HG03469 (cell line): Measurements from ENCODE around the gene UBQLN2.
"Not testable (repeated sequence)": the region's sequence is repeated elsewhere in the genome, so short reads cannot be mapped to it uniquely, and the experiment has no call there.

Experiments used
- ATAC-seq: cut with Tn5 transposase; IDR thresholded peaks from one replicate; pipeline ENCODE4 v1.9.1; 2021; ENCODE audit warnings: mild to moderate bottlenecking, moderate library complexity, moderate number of reproducible peaks; ENCODE audit not compliant: unreplicated experiment

UBQLN2 gene

DNA sequence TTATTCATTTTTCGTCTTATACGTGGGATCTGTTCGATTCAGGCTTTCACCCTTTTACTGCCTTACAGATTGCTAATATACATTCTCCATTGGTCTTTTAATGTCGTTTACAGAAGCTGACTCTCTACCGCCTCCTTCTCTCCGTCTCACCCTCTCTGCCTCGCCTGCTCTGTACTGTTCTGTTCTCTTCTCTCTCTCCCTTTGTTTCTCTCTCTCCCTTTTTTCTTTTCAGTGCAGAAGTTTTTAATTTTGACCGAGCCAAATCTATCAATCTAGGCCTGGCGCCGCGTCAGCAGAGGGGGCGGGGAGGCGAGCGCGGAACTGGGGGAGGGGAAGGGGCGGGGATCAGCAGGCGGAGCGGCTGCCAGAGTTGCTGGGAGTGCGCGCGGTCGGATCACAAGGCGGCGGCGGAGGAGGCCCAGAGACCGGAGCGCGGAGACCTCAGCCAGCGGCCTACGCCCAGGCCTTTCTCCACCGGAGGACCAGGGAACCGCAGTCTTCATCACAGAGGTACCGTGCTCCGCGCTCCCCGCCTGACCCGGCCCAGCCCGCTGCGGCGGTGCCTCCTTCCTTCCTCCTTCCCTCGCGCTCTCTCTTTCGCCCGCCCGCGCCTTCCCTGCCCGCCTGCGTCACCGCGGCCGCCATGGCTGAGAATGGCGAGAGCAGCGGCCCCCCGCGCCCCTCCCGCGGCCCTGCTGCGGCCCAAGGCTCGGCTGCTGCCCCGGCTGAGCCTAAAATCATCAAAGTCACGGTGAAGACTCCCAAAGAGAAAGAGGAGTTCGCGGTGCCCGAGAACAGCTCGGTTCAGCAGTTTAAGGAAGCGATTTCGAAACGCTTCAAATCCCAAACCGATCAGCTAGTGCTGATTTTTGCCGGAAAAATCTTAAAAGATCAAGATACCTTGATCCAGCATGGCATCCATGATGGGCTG lies at the start of gene UBQLN2:
TSS of gene UBQLN2 (plus strand) at position 397 of the 931 bp plus-strand sequence. CDS start at position 644, 247 bp downstream.
- ATAC-seq, result no peak

DNA sequence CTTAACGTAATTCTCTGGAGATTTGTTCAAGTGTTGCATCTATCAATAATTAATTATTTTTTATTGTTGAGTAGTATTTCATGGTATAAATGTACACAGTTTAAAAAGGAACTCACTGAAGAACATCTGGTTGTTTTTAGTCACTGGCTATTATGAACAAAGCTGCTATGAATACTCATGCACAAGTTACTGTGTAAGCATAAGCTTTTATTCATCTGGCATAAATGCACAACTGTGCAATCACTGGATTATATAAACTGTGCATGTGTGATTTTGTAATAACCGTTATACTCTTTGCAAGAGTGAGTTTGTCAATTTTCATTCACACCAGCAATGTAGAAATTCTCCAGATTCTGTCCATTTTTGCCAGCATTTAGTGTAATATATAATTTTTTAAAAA lies 43.8 kb upstream of the UBQLN2 start:
- ATAC-seq, result no peak

DNA sequence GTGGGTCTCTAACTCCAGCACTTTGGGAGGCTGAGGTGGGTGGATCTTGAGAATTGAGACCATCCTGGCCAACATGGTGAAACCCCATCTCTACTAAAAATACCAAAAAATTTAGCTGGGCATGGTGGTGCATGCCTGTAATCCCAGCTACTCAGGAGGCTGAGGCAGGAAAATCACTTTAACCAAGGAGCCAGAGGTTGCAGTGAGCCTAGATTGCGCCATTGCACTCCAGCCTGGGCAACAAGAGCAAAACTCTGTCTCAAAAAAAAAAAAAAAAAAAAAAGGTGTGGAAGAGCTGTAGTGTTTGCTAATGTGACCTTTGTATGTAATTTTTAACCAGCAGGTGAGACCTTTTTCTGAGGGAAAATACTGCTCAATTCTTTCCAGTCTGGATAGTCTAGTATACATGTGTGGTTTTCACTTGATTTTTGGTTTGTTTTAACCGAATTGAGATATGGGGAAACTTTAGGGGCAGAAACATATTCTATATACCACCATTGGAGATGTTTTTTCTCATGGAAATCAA lies 33.9 kb upstream of the UBQLN2 start:
- not testable (repeated sequence) for ATAC-seq

DNA sequence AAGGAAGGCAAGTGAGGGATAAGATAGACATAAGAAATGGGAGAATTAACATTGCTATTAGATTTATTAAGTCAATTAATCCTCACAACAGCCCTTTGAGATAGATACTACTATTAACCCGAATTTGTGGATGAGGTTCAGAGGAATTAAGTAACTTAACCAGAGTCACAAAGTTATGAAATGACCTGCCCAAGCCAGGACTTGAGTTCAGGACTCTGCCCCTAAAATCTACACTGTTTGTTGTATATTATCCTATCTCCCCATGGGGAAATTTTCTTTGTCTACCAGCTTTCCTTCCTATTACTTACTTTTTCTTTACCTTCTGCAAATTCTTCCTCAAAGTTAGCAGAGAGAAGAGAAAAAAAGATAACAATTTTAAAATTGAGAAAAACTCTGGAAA lies 33.4 kb upstream of the UBQLN2 start:
- ATAC-seq, result no peak

DNA sequence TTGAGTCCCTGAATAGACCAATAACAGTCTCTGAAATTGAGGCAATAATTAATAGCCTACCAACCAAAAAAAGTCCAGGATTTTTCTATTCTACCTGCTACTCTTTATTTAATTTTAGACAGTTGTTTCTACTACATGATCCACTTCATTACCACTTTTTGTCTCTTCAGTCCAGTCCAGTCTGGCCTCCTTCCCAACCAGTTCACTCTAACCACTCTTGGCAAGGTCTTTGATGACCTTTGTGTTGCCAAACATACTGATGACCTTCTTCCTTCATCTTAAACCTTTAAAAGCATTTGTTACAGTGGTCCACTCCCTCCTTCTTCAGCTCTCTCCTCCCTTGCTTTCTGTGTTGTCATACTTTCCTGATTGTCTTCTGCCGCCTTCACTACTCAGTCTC lies 12.8 kb upstream of the UBQLN2 start:
- ATAC-seq, result no peak

DNA sequence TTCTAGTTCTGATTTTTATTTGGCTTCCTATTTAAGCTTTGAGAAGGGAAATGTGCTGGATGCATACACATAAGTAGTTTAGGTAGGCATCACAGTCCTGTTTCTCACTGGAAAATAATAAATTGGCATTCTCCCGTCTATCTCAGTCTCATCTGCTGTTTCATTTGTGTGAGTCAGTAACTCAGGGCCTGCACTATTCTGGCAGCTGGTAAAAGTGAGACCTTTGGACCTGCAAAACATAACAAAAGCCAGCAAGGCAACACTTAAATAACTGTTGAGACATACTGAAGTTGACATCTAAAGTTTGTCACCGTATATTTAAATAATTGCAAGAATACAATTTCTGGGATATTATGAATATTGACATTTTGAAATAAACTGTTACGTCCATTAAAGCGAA lies 8.6 kb upstream of the UBQLN2 start:
- ATAC-seq, result no peak

DNA sequence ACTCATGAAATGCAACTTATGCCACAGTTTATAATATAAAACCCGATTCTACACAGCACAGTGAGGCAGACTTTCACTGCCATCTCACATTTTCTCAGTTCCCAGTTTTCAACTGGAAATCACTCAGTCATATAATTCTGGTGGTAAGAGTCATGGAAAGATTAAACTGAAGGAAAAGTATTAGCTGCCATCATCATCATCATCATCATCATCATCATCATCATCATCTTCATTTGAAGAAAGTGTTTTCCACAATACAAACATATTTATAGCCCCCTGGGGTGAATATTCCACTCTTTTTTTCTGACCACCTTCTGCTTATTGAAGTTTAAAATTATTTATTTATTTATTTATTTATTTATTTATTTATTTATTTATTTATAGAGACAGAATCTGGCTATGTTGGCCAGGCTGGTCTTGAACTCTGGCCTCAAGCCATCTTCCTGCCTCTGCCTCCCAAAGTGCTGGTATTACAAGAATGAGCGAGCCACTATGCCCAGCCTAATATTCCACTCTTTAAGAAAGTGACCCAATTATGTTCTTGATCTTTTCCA lies 6.0 kb upstream of the UBQLN2 start:
- ATAC-seq, result no peak

DNA sequence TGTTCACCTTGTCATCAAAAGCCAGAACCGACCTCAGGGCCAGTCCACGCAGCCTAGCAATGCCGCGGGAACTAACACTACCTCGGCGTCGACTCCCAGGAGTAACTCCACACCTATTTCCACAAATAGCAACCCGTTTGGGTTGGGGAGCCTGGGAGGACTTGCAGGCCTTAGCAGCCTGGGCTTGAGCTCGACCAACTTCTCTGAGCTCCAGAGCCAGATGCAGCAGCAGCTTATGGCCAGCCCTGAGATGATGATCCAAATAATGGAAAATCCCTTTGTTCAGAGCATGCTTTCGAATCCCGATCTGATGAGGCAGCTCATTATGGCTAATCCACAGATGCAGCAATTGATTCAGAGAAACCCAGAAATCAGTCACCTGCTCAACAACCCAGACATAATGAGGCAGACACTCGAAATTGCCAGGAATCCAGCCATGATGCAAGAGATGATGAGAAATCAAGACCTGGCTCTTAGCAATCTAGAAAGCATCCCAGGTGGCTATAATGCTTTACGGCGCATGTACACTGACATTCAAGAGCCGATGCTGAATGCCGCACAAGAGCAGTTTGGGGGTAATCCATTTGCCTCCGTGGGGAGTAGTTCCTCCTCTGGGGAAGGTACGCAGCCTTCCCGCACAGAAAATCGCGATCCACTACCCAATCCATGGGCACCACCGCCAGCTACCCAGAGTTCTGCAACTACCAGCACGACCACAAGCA lies 898 bp downstream of the UBQLN2 start:
- no peak for ATAC-seq

DNA sequence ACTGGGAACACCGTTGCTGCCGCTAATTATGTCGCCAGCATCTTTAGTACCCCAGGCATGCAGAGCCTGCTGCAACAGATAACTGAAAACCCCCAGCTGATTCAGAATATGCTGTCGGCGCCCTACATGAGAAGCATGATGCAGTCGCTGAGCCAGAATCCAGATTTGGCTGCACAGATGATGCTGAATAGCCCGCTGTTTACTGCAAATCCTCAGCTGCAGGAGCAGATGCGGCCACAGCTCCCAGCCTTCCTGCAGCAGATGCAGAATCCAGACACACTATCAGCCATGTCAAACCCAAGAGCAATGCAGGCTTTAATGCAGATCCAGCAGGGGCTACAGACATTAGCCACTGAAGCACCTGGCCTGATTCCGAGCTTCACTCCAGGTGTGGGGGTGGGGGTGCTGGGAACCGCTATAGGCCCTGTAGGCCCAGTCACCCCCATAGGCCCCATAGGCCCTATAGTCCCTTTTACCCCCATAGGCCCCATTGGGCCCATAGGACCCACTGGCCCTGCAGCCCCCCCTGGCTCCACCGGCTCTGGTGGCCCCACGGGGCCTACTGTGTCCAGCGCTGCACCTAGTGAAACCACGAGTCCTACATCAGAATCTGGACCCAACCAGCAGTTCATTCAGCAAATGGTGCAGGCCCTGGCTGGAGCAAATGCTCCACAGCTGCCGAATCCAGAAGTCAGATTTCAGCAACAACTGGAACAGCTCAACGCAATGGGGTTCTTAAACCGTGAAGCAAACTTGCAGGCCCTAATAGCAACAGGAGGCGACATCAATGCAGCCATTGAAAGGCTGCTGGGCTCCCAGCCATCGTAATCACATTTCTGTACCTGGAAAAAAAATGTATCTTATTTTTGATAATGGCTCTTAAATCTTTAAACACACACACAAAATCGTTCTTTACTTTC lies 1.8 kb downstream of the UBQLN2 start:
- ATAC-seq, result no peak

DNA sequence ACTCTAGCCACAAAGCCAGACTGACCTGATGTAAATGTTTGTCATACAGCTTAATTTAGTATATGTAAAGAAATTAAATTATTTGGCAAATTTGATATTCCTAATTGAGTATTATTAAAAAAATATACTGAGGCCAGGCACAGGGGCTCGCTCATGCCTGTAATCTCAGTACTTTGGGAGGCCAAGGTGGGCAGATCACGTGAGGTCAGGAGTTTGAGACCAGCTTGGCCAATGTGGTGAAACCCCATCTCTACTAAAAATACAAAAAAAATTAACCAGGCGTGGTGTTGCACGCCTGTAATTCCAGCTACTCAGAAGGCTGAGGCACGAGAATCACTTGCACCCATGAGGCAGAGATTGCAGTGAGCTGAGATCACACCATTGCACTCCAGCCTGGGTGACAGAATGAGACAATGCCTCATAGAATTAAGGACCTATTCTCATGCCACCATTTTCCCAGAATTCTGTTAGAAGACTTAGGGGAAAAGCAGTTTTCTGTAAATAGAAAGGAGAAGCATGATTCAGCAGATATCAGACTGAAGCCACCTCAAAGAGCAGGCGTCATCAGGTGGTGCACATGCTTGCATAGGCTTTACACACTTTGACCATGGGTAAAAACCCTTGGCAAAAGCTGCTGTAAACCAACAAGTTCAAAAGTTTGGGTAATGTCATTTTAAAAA lies 6.1 kb downstream of the UBQLN2 start:
- ATAC-seq, result no peak

DNA sequence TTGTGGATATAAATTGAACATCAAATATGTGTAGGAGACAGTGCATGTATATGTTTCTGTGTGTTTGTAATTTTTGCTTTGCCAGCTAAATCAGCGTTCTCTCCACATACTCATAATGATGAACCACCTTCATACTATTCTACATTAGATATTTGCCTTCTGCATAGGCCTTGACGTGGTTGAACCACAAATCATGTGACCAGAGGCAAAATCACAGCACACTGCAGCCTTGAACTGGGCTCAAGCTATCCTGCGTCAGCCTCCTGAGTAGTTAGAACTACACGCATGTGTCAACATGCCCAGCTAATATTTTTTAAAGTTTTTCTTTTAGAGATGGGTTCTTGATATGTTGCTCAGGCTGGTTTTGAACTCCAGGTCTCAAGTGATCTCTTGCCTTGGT lies 9.5 kb downstream of the UBQLN2 start:
- no peak for ATAC-seq

DNA sequence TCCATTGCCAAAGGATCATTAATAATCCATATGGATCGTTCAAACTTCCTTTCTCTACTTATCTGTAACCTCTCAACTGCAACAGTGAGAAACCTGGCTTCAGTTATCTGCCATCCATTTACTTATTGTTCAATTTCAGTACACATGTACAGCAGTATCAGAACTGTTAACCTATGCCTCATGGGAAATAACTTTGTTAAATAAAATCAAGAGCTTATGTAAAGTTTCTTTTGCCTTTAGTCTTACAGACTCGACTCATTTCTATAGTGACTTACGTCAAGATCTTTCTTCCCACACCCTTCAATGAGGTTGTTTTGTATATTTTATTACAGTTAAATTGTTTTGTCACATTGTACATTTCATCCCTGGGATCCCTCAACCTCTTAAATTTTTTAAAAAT lies 11.4 kb downstream of the UBQLN2 start:
- no peak for ATAC-seq

DNA sequence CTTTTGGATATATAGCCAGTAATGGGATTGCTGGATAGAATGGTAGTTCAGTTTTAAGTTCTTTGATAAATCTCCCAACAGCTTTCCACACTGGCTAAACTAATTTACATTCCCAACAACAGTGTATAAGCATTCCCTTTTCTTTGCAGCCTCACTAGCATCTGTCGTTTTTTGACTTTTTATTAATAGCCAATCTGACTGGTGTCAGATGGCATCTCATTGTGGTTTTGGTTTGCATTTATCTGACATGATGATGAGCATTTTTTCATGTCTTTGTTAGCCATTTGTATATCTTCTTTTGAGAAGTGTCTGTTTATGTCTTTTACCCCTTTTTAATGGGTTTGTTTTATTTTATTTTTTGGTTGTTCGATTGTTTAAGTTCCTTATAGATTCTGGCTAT lies 13.3 kb downstream of the UBQLN2 start:
- ATAC-seq, result no peak

DNA sequence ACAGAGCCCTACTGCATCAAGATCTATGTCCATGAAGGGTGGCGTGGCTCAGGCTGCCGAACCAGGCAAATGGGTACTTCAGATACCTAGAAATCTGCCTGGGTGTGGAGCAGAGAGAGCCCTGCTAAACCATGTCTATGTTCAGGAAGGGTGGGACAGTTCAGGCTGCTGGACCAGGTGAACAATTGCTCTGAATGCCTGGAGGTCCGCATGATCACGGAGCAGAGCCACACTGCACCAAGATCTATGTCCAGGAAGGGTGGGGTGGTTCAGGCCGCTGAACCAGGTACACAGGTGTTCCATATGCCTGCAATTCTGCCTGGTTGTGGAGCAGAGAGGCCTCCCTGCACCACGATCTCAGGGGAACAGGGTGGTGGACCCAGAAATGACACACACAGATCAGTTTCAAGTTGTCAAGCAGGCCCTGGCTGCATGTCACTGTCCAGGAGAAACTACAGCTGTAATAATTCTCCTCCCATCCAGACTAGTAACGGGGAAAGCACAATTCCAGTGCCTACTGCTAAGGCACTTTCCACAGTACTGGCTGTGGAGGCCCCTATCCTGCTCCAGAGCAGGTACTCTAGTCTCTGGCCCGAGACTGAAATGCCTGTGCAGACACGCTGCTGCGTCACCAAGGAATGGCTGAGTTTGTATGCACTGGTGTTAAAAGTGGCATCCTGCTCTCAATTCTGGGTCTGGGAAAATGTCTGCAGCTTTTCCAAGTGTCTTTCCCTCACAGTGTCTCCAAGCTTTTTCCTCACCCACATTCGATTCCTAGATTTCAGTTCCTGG lies 25.2 kb downstream of the UBQLN2 start:
- ATAC-seq, result no peak

DNA sequence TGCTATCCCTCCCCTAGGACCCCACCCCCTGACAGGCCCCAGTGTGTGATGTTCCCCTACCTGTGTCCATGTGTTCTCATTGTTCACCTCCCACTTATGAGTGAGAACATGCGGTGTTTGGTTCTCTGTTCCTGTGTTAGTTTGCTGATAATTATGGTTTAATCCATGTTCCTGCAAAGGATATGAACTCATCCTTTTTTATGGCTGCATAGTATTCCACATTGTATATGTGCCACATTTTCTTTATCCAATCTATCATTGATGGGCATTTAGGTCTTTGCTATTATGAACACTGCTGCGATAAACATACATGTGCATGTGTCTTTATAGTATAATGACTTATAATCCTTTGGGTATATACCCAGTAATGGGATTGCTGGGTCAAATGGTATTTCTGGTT lies 28.4 kb downstream of the UBQLN2 start:
- not testable (repeated sequence) for ATAC-seq

DNA sequence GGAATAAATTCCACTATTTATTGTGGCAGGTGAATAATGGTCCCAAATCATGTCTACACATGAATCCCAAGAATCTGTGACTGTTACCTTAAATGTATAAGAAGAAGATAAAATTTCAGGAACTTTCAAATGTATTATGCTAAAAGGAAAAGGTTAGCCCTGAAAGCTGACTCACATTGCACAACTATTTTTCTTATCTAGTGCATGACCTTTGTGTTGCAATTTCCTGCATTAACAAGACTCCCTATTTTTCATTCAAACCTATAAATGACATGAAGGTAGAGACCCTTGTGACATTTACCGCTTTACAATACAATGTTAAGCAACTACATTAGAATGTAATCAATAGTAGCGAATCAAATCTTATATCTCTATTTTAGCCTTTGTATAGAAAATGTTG lies 36.7 kb downstream of the UBQLN2 start:
- ATAC-seq, result no peak

DNA sequence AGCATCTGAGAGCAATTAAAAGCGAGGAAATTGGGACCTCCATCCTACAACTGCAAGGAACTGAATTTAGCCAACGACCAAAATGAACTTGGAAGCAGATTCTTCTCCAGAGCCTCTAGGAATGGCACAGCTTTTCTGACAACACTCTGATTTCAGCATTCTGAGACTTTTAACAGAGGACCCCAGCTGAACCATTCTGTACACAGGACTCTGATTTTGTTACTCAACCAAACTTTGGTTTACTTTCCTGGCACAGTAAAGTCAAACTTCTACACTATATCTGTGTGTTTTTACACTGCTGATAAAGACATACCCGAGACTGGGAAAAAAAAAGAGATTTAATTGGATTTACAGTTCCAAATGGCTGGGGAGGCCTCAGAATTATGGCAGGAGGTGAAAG lies 37.6 kb downstream of the UBQLN2 start:
- no peak for ATAC-seq

DNA sequence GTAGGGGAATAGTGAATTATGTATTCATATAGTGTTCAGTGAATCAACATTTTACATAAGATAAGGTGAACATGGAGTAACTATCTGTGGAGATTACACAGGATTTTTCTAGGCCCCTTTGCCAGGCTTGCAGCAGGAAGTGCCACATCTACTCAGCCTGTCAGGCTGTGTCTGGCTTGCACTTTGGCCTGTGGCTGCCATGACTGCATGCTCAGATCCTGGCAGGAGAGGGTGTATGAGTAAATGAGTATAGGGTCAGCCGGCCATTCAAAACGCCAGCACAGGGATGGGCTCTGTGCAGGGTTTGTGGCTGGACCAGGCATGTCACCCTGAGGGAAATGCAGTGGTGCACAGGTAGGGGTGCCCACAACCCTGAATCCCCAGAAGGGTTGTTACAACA lies 51.9 kb downstream of the UBQLN2 start:
- no peak for ATAC-seq
